ENCODE data around the gene RNF20.
"Not testable (repeated sequence)": the region's sequence is repeated elsewhere in the genome, so short reads cannot be mapped to it uniquely, and the experiment has no call there.

Gene RNF20, protein sequence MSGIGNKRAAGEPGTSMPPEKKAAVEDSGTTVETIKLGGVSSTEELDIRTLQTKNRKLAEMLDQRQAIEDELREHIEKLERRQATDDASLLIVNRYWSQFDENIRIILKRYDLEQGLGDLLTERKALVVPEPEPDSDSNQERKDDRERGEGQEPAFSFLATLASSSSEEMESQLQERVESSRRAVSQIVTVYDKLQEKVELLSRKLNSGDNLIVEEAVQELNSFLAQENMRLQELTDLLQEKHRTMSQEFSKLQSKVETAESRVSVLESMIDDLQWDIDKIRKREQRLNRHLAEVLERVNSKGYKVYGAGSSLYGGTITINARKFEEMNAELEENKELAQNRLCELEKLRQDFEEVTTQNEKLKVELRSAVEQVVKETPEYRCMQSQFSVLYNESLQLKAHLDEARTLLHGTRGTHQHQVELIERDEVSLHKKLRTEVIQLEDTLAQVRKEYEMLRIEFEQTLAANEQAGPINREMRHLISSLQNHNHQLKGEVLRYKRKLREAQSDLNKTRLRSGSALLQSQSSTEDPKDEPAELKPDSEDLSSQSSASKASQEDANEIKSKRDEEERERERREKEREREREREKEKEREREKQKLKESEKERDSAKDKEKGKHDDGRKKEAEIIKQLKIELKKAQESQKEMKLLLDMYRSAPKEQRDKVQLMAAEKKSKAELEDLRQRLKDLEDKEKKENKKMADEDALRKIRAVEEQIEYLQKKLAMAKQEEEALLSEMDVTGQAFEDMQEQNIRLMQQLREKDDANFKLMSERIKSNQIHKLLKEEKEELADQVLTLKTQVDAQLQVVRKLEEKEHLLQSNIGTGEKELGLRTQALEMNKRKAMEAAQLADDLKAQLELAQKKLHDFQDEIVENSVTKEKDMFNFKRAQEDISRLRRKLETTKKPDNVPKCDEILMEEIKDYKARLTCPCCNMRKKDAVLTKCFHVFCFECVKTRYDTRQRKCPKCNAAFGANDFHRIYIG

DNA sequence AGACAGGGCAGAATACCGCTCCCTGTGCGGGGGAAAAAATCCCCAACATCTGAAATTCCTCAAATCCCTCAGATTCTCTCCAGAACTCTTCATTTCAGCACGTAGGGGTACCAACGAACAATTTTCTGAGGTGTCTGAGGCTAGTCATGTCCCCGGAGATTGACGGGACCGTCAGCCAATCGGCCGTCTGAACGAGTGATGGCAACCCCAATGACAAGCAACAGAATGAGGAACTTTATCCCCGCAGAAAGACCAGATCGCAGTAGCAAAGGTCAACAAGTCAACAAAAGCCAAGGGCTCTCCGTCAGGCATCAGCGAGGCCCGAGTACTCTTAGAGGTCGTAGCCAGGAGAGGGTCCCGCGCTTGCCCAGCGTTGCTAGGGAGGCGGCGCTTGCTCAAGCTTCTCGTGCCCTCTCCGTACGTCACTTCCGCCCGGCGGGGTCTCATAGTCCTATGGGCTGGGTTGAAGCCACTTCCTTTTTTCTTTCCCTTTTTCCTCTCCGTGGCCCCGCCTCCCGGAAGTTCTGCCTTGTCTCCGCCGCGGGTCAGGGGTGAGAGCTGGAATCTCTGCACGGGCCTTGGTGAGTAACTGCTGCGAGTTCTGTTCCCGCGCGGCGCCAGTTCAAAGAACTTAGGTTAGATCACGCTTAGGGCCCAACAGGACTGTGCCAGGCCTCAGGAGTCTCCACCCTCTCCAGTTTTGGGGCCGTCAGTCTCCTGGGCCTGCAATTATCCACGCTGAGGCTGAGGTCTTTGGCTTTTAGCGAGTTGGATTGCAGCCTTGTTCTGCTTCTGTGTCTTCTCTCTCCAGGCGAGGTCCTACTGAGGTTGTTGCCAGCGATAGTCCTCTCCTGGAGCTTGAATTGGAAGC, at the start of gene RNF20:
Gene RNF20, plus strand, starts transcription at position 520 of the 871 bp plus-strand sequence. CDS start 1,571 bp downstream, outside the sequence.
- DNase-seq (ENCODE audit: low read depth in 2 of 2) = peak; percentile 98 to 99

DNA sequence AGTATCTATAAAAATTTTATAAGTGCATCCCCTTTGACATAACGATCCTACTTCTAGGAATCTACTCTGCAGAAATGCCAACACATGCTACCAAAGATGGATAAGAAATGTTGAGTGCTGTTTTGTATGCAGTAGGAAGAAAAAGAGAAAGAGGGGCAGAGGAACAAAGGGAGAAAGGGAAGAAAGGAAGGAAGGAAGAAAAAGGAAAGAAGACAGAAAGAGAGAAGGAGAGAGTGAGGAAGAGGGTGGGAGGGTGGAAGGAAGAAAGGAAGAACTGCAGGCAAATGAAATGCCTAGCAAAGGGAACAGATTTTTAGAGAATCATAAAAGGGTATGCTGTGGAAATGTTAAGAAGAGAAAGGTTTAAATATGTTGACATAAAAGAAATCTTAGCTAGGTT, 49.6 kb upstream of the RNF20 start:
- no peak for DNase-seq (ENCODE audit: low read depth in 2 of 2)

DNA sequence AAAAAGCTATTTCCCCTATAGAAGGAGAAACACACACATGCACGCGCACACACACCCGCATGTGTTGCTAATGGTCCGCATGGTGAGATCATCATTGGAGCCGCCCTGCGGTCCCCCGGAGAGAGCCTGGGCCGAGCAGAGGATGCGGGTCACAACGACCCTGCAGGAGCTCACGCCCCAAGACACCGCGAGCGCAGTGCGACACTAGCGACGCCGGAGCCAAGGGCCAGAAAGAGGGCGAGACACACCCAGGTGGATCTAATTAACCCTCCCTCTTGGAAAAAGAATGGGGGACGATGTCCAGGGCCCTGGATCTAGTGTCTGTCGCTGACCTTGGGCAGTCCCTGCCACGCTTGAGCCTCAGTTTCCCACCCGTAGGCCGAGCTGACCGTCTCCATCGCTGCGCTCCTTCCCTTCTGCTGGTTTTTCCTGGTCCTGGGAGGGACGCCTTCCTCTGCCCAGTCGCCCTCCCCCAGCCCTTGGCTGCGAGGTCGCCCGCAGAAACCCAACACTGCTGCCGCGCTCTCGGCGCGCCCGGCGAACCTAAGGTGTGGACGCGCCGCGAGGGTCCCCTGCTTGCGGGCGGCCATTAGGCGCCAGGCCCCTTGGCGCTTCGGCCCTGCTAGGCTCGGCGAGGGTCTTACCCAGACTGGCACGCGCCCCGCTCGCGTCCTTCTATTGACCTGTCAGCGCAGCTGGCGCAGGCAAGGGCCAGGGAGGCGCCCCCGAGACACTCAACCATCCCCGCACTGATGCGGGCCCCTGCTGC, 47.5 kb upstream of the RNF20 start:
- DNase-seq (ENCODE audit: low read depth in 2 of 2) = no peak

DNA sequence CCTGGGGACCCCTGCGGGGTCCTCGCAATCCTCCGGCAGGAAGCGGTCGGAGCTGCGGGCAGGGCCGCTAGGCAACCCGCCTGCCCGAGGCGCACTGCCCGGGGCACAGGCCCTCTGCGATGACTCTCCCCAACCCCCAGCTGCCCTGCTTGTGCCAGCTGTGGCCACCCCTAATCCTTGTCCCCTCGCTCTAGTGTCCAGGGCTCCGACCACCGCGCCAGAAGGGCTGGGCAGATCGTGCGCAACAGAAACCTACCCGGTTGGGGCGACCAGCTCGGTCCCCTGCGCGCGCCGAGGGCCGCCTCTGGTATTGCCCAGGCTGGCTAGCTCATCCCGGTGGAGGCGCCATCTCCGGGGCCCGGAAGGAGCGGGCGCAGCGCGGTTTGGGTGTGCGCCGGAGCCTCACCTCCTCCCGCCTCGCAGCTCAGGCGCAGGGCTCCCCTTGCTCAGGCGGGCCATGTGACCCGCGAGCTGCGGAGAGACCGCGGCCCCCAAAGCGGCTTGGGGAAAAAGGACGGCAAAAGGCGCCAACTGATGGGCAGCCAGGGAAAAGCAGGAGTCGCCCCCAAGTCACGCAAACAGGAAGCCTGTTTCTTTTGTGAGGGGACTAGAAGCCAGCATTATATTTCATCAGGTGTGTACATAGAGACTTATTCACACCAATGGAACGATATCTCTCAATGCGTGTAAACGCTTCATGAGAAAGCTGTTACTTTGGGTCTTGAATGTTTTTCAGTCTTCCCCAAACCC, 46.8 kb upstream of the RNF20 start:
- DNase-seq (ENCODE audit: low read depth in 2 of 2) = no peak

DNA sequence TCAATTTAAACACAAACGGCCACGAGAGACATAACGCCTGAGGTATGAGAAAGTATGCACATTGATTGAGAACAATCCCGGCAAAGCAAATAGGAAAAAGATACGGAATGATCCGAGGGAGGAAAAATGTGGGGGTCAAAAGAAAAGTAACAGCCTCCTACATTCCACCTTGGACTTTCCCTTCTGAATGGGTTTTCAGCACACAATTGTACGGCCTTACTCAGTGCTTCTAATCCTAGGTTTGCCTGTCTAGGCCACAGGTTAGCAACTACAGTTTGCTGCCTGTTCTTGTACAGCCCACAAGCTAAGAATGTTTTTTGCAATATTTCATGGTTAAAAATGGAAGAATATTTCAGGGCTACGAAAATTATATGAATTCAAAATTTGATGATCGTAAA, 46.2 kb upstream of the RNF20 start:
- DNase-seq (ENCODE audit: low read depth in 2 of 2) = no peak

DNA sequence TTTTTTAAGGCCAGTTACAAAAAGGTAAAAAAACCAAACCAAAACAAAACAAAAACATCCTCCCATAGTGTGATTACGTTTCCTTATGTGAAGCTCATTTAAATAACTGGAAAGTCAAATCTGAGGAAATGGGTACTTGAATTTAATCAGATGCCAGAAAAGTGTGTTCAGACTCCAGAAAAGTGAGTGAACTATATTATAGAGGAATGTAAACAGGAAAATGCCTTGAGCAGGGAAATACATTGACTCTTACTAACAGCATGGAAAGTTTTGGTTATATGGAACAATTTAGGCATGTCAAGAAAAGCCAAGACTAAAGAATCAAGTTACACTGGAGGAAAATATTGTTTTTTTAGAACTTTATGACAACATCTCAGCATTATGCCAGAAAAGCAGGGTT, 37.8 kb upstream of the RNF20 start:
- no peak for DNase-seq (ENCODE audit: low read depth in 2 of 2)

DNA sequence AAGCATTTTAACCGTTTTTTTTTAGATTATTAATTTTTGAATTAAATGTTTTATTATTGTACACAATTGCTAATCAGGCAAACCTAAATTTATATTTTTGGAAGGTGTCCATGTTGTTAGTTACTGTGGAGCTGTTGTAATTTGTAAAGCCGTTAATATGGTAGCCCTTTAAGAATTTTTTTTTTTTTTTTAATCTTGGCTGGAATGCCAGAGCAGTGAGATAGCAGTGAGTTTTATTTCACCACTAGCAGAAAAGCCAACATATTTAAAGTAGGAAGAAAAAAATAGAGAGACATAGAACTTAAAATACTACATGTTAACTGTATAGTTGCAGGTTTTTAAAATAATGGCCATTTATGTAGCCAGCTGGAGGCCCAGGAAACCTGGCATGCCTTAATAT, 35.3 kb upstream of the RNF20 start:
- no peak for DNase-seq (ENCODE audit: low read depth in 2 of 2)

DNA sequence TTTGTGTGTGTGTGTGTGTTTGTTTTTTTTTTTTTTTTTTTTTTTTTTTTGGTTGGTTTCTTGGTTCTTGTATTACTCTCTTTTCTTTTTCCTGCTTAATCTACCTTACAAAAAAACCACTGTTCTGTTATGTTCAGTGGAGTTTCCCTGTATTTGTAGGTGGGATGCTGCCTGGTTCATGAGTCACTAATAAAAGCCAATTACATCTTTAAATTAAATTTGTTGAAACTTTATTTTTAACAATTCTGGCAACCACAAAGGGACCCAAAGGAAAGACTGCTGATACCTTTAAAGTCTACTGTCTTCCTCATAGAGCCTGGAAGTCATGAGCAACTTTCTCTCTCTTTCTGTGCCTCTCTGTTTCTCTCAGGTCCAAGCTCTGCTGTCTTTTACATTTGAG, 29.5 kb upstream of the RNF20 start:
- no peak for DNase-seq (ENCODE audit: low read depth in 2 of 2)

DNA sequence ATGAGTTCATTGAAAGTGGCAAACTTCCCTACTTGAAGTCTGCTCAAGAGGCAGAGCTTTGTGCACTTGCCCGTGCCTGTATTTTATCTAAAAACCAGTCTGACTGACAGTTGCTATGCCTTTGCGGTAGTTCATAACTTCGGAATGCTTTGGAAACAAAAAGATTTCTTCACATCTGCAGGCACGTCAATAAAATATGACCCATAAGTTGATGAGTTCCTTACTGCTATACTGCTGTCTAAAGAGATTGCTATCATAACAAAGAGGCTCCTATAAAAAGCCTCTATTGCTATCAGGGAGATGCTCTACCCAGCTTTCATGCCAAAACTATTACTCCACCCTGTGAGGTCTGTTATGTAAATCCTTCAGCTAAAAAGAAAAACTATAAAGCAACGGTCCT, 25.4 kb upstream of the RNF20 start:
- no peak for DNase-seq (ENCODE audit: low read depth in 2 of 2)

DNA sequence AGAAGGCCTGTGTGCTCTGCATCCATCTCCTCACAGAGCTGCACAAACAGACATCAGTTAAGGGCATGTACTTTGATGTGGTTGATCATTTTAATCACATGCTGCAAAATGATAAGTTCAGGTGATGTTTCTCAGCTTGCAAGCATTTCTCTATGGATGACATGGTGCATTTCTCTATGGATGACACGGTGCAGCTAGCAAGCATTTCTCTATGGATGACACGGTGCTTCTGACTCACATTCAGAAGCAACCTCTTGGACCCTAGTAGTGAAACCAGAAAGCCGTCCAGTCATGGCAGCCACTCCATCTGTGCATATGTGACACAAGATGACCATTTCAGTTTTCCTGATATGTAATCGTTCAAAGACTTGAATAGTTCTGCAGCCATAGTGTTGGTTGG, 24.1 kb upstream of the RNF20 start:
- no peak for DNase-seq (ENCODE audit: low read depth in 2 of 2)

DNA sequence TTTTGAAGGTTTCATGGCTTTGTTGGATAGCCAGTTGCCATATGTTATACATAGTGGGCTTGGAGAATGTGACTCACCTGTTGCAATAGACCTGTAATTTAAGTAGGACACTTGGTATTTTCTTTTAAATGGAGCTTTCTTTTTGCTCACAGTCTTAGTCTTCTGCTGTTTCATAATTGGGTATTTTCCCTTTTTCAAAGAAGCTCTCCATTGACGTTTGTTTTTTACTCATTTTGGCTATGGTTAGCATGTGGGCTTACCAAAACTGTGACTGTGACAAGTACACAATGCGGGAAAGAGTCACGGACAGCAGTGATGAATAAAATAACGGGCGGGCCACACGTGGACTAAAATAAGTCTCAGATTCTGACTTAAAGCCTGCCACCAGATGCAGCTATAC, 23.2 kb upstream of the RNF20 start:
- no peak for DNase-seq (ENCODE audit: low read depth in 2 of 2)

DNA sequence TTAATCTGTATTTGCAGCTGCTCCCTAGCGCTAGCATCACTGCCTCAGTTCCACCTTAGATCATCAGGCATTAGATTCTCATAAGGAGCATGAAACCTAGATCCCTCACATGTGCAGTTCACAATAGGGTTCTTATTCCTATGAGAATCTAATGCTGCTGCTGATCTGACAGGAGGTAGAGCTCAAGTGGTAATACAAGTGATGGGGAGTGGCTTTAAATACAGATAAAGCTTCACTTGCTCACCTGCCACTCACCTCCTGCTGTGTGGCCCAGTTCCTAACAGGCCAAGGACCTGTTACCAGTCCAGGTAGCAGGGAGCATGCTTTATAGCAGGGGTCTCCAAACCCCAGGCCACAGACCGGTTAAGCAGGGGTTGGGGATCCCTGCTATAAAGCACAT, 22.6 kb upstream of the RNF20 start:
- DNase-seq (ENCODE audit: low read depth in 2 of 2) = no peak

DNA sequence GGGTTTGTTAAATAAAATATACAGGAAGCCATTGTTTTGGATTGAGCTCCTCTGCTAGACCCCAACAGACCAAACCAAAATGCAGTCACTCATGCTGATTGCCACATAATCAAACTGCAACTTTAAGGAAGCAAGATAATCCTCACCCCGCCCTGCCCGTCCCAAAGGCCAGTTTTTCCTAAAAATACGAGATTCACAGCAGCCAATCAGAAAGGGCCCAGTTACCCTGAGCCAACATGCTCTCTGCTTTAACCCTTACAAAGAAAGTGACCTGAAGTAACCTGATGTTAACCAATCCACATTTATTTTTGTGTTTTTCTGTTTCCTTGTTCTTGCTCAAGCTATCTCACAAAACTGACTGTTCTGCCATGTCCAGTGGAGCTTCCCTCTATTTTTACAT, 21.5 kb upstream of the RNF20 start:
- DNase-seq (ENCODE audit: low read depth in 2 of 2) = no peak

DNA sequence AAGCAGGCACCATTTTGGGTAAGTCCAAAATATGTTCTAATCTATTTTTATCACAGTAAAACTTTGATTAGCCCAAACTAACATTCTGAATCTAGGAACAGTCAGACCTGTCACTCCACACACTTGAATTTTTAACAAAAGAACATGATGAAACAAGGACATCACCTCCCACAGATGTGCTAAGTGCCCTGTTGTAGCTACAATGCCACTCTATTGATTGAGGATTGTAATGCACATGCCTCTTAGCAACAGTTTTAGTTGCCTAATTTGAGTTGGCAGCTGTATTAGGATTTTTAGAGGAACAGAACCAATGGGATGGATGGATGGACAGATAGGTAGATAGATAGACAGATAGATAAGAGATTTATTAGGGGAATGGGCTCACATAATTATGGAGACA, 20.3 kb upstream of the RNF20 start:
- DNase-seq (ENCODE audit: low read depth in 2 of 2) = no peak

DNA sequence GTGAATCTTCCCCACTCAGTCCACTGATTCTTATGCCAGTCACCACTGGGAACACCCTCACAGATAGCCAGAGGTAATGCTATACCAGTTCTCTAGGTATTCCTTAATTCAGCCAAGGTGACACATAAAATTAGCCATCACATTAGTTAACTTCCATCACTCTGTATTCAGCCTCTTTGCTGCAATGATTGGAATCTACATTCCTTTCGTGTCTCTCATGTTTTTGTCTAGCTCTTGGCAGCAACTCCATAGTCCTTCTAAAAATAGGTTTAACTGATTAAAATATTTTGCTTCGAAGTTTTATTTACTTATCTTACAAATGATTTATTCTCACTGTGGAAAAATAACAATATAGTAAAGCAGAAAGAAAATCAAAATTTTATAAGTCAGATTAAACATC, 19.6 kb upstream of the RNF20 start:
- DNase-seq (ENCODE audit: low read depth in 2 of 2) = no peak

DNA sequence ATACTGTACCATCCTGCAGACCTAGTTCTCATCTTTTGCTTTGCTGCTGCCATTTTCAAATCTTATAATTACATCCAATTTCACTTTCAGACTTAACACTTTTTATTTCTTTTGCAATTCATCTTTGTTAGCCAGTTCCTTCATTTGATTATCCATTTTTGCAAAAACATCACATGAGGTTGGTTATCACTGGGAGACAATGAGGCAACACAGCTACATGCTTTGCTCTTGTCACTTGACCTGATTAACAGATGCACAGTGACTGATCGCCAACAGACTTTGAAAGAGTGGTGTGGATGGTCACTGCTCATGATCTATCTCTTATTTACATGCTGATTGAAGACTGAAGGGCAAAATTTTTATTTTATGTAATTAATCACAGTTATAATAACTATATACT, 17.0 kb upstream of the RNF20 start:
- DNase-seq (ENCODE audit: low read depth in 2 of 2) = no peak

DNA sequence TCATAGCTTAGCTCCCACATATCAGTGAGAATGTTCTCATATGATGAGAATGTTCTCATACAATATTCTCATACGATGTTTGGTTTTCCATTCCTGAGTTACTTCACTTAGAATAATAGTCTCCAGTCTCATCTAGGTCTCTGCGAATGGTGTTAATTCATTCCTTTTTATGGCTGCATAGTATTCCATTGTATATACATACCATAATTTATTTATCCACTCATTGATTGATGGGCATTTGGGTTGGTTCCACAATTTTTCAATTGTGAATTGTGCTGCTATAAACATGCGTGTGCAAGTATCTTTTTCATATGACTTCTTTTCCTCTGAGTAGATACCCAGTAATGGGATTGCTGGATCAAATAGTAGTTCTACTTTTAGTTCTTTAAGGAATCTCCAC, 15.2 kb upstream of the RNF20 start:
- DNase-seq (ENCODE audit: low read depth in 2 of 2) = not testable (repeated sequence)

DNA sequence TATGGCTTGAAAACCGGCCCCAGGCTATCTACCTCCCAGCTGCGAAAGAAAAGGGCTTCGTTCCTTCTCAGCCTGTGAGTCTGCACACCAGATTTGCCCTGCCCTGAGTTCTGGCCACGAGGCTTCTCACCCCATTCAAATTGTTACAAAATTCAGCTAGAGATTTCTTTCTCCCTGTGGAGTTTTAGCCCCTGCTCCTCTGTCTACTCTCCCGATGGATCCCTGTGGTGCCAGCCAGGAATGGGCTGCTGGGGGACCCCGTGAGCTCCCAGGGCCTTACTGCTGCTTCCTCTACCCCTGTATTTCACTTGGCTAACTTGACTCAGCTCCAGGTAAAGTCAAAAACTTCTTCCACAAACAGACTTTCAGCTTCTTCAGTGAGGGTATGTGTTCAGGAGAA, 9.3 kb upstream of the RNF20 start:
- no peak for DNase-seq (ENCODE audit: low read depth in 2 of 2)

DNA sequence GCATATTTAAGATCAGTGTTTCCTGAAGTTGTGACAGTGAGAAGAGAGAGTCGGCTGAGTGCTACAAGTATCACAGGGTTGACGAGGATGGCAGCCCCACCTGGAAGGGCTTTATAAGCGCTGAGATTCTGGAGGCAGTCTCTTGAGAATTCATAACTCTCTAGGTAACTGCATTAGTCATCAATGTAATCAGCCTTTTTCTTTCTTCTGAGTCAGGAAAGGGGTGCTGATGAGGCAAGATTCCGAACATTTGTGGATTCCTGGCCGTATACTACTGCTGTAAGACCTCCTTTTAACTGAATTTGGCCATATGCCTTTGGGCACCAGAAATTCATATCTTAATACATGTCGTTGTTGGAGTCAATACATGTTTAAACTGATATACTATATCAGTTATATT, 6.6 kb upstream of the RNF20 start:
- DNase-seq (ENCODE audit: low read depth in 2 of 2) = no peak

DNA sequence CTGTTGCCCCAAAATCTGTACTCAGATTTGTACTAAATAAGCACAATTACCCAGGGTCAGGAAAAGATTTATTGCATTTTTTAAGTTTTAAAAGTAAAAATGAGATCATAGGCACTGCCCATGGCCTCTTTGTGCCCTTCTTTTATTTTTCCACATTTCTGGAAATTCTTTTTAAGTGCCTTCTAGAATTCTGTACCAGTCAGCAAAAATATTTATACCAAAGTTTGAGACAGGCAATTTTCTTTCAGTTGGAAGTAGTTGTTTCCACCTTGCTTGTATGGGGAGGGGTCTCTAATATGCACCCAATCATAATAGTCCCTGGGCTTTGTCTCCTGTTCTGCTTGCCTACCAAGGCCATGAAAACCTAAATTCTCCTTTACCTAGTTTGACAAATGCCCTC, 5.6 kb upstream of the RNF20 start:
- DNase-seq (ENCODE audit: low read depth in 2 of 2) = no peak

Measured in activated CD4-positive, alpha-beta T cell treated with anti-CD3 and anti-CD28 coated beads for 24 hours (primary cell).